Skeletal muscle cell (primary cell): ENCODE measurements around the gene RIMBP2.

ENCODE experiments used
- DNase-seq: peaks from one replicate; pipeline ENCODE4 v3.0.0-alpha.2; 2010; ENCODE audit warnings: low read depth
- H3K4me3 ChIP-seq: 2 replicates; pipeline ENCODE4 v1.5.1; 2011; ENCODE audit warnings: low read depth, mild to moderate bottlenecking, control low read depth, low read length, moderate library complexity

The RIMBP2 gene

DNA sequence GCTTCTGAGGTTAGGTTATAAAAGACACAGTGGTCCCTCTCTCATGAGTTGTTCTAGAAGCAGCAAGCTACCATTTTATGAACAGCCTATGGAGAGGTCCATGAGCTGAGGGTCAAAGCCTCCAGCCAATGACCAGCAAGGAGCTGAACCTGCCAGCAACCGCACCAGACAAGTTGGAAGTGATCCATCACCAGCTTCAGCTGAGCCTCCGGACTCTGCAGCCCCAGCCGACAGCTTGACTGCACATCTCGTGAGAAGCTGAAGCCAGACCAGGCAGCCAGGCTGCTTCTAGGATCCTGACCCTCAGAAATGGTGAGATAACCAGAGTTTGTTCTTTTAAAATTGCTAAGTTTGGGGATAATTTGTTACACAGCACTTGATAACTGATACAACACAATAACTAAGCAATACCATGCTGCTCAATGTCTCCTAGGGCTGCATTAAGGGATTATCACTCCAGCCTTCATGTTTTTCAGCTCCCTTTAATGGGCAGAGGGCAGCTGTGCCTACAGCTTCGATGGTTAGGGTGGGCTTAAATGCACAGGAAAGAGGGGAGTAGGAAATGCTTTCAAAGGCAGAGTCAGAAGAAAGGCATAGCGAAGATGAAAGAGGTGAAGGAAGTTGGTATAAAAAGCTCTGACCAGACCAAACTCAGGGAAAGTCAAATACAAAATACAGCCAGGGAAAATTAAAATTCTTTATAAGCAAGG is 149.5 kb downstream of the RIMBP2 start:
- no peak for DNase-seq
- H3K4me3 ChIP-seq: no peak overlapping the region

DNA sequence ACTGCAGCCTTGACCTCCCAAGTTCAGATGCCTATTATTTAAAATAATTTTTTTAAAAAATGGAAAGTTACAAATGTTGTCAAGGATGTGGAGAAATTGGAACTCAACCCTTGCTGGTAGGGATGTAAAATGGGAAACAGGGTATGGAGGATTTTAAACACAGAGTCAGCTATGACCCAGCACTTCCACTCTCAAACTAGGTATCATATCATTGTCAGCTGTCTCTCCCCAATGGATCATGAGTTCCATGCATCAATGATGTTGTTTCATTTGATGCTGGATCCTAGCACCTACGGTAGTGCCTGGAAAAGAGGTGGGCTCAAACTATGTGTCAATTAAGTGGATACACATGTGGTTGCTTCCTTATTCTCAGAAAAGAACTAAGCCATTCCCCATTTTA is 150.9 kb downstream of the RIMBP2 start:
- DNase-seq: no peak
- no peak overlapping the region for H3K4me3 ChIP-seq

GRCh38 chr12:130563323-130563722 is 152.8 kb downstream of the RIMBP2 start:
- no peak for DNase-seq
- no peak overlapping the region for H3K4me3 ChIP-seq

GRCh38 chr12:130562716-130563115 is 153.4 kb downstream of the RIMBP2 start:
- no peak for DNase-seq
- H3K4me3 ChIP-seq: no peak overlapping the region

GRCh38 chr12:130560321-130560720 is 155.8 kb downstream of the RIMBP2 start:
- H3K4me3 ChIP-seq: no peak overlapping the region
- DNase-seq: no peak

DNA sequence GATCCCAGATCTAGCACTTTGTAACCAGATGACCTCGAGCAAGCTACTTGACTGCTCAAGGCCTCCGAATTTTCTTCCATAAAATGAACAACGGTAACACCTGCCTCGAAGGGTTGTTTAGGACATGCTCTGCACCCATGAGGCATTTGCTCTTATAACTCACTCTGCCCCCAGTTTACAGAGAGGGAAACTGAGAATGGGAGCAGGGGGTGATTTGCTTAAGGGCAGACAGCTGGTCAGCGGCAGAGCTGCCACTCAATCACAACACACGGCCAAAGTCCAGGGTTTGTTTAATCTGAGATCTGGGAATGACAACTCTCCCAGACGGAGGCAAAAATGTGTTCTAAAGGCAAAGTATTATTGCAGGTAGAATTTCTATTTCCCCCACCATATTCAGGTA is 156.3 kb downstream of the RIMBP2 start:
- DNase-seq: no peak
- no peak overlapping the region for H3K4me3 ChIP-seq

DNA sequence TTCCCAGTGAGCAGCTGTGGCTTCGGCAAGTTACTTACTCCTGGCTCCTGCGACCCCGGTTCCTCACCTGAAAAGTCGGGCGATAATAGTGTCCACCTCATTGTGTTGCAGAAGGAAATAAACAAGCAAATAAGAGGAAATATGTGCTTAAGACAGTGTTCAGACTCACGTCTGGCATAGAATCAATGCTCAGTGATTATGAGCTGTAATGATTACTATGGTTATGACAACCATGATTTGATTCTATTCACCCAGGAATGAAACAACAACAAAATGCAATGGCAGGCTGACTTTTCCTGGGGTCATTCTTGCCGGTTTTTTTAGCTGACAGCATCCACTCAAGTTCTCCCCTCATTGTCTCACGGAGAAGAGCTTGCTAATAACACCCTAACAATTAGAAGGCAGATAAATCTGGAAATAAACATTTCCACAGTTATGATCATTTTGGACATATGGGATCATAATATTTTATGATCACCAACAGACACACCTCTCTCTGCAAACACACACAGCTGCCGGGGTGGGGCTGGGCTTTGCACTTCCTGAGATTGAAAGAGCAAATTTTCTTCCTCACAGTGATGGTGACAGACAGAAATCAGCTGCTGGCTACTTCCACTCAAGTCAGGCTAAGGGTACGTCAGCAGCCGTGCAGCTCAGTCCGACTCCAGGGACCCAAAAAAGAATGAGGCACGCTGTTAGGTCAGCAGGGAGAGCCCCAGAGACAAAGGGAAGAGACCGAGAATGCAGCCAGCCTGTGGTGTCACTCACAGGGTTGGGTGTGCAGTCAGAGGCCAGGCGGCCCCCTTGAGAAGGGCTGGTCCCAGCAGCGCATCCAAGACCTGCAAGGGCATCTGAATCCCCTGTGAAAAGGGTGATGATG is 158.0 kb downstream of the RIMBP2 start:
- H3K4me3 ChIP-seq: no peak overlapping the region
- DNase-seq: no peak

- no peak for DNase-seq
- H3K4me3 ChIP-seq: no peak overlapping the region
Observed at GRCh38 chr12:130557201-130557600, 158.9 kb downstream of the RIMBP2 start.

- H3K4me3 ChIP-seq: no peak overlapping the region
- DNase-seq: no peak
Observed at GRCh38 chr12:130556486-130557055, 159.5 kb downstream of the RIMBP2 start.

DNA sequence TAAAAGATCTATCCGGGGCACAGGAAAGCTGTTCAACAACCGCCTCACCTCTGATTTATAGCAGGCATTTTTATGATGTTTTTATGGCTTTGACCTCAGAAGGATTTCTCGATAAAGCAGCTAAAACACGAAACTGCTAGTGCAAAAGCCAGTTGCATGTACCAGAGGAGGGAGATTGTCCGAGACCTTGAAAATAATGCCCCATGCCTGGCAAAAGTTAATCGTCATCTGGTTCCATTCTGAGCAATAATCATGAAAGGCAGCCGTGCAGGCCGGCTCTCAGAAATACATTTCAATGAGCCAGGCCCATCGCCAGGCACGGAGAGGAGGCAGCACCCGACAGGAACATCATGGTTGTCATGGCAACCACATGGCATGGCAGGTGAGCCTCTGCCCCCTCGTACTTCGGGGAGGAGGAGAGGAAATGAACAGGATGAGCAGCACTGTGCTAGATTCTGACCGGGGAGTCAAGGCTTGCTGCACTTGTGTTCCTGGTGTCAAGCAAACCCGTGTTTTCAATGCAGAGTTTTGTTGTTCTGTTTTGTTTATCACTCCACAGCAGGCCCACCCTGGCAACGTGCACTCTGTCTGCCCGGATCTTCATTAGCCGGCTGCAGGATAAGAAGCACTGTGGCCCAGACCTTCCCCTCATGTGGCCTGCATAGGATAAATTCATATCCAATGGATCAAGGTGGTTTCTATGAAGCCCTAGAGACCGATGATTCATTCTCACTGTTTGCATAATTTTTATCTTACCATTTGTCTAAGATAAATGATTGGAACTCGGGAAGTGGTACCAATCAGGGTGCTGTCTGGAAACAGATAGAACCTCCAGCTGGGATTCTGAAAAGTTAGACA is 160.2 kb downstream of the RIMBP2 start:
- DNase-seq: no peak
- H3K4me3 ChIP-seq: no peak overlapping the region

GRCh38 chr12:130555221-130555620 is 160.9 kb downstream of the RIMBP2 start:
- no peak overlapping the region for H3K4me3 ChIP-seq
- DNase-seq: no peak

GRCh38 chr12:130552483-130552996 is 163.6 kb downstream of the RIMBP2 start:
- no peak for DNase-seq
- H3K4me3 ChIP-seq: no peak overlapping the region

DNA sequence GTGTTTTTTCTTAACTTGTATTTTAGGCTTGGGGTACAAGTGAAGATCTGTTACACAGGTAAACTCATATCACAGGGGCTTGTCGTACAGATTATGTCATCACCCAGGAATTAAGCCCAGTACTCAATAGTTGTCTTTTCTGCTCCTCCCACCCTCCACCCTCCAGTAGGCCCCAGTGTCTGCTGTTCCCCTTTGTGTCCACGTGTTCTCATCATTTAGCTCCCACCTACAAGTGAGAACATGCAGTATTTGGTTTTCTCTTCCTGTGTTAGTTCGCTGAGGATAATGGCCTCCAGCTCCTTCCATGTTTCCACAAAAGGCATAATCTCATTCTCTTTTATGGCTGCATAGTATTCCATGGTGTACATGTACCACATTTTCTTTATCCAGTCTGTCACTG is 166.7 kb downstream of the RIMBP2 start:
- DNase-seq: no peak

DNA sequence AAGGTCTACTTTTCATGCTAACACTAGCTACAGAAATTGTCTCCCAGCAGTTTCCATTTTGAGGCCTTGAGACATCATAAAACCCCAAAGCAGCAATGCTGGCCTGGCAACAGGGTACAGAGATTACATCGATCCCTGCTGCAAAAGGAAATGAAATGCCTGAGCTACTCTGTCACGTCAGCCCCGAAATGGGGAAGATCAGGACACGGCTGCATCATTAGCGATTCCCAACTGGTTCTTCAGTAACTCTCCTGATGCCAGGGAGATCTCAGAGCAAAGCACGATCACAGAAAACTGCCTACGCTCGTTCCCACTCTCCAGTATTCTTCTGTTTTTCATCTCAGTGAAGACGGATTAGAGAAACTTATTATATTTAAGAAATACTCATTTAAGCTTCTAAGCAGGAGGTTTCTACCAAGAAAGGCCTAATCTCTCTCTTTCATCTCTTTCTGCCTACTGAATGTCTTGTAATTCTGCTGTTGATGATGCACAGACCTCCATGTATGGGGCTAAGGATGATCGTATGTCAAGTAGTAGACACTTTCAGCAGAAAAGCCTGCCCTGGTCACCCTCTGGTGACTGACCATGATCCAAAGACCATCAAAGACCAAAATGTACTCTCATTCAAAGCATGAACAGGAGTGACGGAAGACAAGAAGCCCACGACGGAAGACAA is 168.5 kb downstream of the RIMBP2 start:
- H3K4me3 ChIP-seq: no peak overlapping the region
- no peak for DNase-seq

More for the DNA sequence above, 166.7 kb downstream of the RIMBP2 start:
- no peak overlapping the region for H3K4me3 ChIP-seq

DNA sequence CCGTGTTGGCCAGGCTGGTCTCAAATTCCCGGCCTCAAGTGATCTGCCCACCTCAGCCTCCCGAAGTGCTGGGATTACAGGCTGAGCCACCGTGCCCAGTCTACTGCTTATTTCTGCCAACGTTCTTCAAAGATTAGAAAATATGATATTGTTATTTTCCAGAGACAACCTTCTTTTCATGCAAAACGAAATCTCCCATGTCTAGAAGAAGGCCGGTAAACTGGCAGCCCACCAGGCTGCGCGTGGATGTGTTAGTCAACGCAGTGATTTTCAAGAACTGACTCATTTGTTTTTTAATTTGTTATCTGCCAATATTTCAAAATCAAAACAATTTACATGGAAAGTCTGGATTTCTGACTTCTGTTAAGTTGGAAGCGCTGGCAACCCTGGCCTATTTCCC is 169.6 kb downstream of the RIMBP2 start:
- no peak for DNase-seq
- no peak overlapping the region for H3K4me3 ChIP-seq

DNA sequence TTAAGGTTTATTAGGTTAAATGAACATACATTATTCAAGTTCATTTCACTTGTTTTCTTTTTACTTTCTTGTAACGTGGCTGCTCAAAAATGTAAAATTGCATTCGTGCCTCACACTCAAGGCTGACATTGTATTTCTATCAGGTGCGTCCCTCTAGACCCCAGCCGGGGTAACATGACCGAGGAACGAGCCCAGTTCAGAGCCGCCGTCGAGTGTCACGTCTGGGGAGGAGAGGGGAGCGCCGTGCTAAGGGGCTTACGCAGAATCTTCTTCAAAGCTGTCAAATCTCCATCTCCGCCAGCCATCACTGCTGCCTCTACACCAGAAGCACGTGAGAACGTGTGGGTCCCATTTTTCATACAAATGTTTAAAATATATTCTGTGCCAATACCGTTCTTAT is 170.6 kb downstream of the RIMBP2 start:
- DNase-seq: no peak

DNA sequence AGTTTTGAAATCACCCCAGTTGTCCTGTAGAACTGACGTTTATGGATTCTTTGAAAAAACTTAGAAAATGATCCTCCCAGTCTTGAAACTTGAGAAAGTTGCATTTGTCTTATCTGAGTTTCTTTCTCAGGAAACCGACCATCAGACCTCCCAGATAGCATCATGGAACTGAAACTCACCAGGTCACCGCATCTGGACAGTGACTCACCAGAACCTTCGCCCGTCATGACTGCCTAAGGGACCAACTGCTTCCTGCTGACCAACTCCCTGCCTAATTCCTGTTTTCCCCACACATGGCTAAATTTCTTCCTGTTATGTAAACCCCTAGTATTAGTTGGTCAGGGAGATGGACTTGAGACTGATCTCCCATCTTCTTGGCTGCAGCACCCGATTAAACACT is 175.7 kb downstream of the RIMBP2 start:
- H3K4me3 ChIP-seq: no peak overlapping the region
- DNase-seq: no peak

More for the DNA sequence above, 170.6 kb downstream of the RIMBP2 start:
- H3K4me3 ChIP-seq: no peak overlapping the region

DNA sequence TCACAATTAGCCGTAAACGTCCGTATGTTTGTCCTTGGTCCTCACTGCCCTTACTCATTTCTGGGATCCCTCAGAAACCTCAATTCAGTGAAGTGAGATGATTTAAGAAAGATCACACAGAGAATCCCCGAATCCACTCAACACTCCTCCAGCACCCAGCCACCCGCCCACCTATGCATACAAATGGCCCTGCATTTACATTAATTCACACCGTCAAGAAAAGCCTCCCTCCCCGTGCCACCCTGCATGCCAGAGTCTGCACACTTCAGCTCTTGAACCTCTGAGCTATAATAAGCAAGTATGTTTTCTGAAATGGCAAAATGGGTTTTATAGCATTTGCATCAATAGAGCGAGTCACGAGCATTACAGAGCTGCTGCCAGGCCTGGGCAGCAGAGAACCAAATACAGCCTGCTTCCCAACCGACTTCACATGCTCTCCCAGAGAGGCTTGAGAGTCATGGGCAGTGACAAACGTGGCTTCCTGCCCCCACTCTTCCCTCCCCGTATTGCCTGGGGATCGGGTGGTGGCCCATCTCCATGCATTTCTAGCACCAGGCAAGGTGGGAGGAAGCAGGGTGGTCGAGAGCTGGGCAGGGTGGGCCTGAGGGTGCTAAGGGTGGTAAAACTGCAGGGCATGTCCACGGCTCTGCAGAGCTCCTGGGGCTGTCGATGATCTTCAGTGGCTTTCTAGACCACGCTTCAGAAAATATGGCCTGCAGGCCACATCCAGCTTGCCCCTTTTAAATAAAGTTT is 177.6 kb downstream of the RIMBP2 start:
- no peak for DNase-seq
- no peak overlapping the region for H3K4me3 ChIP-seq
